G401 (cell line): ENCODE measurements around the gene VRK1. TPM values are rescaled to one million over a fixed set of nuclear protein-coding genes. Genes with fewer than 3 reads are reported as not detected.

Experiments
- DNase-seq: peaks from one replicate; pipeline ENCODE4 v3.0.0-alpha.2; 2015; ENCODE audit warnings: low spot score
- in situ Hi-C: cut with HindIII; loops from 2 replicates; pipeline ENCODE4 v1.10.0; 2016; ENCODE audit warnings: low sequenced_read_pairs, mixed read lengths
- total RNA-seq: library from RNA; depleted of rRNA; stranded (reverse); fragments of >200 nt; shearing (Covaris generic); gene quantifications from 2 replicates; pipeline ENCODE4 v1.2.3, GENCODE V29; 2014

The VRK1 gene
- total RNA-seq, 1 experiment from 2014 or later, result 65.5 TPM

DNA sequence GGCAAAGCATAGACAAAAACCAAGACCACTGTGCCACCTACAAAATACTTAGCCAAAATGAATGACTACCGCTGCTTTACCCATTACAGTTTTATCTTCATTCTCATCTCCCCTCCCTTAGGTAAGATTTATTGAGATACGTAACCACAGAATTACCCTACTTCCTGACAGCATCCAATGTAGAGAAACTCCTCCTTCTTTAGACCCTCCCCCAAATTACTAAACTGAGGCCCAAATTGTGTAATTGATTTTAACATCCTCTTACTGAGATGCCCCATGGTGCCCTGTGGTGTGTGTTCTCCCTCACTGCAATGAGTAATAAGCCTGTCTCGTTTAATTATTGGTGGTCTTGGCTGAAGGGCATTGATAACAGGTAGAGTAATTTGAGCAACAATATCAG is 19.1 kb downstream of the VRK1 start:
- in situ Hi-C loops, result no loop called here
- no peak for DNase-seq

DNA sequence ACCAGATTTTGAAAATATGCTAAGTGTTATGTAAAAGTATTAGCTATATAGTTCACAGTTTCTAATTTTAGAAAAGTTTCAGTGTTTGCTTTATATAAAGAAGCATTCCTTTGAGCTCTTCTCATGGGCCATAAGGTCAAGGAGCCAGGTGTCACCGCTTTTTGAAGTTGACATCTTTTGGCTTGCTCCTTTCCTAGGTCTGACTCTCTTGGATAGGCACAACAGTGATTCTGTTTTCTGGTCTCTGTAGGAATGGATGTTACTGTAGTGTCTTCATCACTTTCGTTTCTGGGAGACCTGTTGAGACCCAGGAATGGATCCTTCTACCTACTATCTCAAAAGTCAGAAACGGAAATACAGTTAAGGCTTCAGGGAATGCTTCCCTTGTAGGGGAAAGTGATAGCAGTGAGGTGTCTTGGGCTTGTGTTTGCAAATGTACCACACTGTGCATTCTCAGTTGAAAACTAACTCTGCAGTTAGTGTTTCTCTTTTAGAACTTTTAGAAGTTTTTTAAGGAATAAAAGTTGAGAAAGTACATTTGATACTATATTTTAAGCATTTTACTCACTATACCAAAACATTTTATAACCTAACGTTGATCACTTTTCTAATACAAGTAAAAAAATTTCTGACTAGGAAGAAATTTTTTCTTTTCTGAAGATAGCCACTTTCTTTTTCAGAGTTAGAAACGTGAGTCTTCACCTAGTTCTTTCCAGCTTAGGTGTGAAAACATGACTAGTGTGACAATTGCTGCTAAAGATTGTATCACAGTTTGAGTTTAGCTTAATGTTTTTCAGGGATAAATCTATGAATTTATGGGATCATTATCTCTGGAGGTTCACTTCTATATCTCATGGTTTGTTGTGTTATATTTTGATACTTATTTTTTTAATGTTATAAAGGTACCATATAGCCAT is 20.8 kb downstream of the VRK1 start:
- no peak for DNase-seq
- in situ Hi-C loops, result no loop called here

DNA sequence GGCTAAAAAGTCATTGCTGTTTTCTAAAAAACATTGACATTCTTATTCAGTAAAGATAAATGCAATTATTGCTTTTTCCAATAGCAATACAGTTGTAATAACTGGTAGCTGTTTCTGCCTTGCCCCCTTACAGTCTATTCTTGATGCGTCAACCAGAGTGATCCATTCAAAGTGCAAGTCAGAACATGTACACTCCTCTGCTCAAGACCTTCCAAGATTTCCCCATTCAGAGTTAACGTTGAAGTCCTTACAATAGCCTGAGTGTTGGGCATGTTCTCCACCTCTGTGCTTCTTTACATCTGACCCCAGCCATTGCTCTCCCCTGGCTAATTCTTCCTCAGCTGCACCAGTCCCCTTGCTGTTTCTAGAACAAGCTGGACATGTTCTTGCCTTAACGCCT is 24.3 kb downstream of the VRK1 start:
- in situ Hi-C loops, result no loop called here
- no peak for DNase-seq

DNA sequence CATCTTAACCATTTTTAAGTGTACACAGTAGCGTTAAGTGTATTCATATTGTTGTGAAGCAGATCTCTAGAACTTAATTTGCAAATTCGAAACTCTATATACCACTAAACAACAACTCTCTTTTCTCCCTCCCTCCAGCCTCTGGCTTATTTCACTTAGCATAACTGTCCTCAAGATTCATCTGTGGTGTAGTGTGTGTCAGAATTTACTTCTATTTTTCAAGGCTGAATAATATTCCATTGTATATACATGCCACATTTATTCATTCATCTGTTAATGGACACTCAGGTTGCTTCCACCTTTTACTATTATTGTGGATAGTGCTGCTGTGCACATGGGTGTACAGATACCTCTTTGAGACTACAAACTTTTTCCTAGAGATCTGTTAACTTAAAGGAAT is 26.5 kb downstream of the VRK1 start:
- DNase-seq, result no peak
- in situ Hi-C loops, result no loop called here

DNA sequence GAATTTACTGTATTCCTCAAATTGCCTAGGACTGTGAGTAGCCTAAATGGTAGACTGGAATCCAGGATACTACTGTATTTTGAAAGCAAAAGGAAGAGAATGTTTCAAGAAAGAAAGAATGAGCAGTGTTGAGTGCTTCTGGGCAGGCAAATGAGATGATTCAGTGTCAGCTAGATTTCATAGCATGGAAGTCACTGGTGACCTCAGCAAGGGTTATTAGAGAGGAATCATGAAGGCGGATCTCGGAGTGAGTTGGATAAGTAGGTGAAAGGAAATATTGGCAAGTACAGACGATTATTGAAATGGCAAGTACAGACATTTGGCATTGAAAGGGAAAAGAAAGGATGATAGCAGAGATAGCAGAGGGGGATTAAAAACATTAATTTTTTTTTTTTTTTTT is 27.1 kb downstream of the VRK1 start:
- no peak for DNase-seq
- in situ Hi-C loops, result no loop called here

DNA sequence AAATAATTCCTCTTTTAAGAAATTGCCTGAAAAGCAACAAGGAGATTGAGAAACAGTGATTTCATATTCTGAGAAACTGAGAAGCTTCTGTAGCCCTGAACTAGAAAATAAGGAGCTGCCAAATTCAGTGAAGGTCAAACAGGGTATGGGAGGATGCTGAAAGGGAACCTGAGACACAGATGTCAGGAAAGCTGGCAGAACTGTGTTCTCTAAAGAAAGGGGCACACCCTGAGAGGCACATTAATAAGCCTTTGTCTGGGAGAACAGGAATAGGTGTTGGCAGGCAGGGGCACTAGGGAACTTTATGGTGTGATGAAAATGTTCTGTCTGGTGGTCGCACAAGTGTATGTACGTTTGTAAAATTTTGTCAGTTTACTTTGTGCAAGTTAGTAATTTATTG is 29.6 kb downstream of the VRK1 start:
- in situ Hi-C loops, result no loop called here
- no peak for DNase-seq

DNA sequence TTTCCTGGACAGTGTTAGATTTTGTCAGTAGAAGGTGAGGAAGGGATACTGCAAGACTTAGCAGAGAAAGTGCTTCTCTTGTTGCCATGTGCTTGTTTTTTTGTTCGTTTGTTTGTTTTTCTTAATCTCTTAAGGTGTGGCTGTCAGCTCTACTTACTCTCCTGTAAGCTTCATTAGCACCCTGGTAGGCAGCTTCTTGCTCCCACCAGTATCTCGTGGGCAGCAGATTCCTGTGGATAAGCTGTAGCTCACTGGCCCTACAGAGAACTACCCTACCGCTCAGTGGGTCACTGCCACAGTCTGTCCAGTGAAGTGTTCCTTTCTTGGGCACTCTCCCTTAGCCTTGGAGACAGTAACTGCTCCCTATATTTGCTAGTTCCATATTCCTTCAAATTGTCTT is 30.1 kb downstream of the VRK1 start:
- in situ Hi-C loops, result no loop called here
- no peak for DNase-seq

DNA sequence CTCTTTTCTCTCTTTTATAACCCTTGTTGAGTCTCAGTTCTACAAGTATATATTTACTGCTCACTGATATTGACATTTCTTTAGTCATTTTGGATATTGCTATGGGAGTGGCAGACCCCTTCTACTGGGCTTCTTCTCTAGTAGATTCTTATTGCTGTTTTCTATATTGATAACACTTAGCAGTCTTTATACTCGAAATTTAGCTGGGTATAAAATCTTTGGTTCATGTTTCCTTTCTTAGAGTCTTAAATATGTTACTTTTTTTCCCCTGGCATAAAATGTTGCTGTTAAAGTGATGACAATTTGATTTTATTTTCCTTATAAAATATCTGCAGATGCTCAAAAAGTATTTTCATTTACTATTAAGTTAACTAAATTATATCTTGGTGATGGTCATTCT is 32.6 kb downstream of the VRK1 start:
- DNase-seq, result no peak
- in situ Hi-C loops, result no loop called here

DNA sequence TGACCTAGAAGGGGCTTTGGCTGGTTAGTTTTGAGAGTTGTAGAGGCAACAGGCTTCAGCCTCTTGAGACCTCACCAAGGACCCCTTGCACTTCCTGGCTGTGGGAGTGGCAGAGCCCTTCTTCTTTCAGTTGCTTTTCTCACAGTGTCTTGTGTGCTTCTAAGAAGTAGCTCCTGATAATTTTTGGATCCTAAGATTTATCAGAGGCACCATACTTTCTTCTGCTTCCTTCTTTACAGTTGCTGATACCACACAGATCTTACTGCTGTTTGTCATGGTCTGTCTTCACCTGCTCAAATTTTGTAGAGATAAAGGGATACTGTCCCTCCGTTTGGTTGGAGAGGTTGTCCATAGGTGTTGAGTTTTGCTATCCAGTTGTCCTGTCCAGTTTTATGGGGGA is 33.8 kb downstream of the VRK1 start:
- DNase-seq, result no peak
- in situ Hi-C loops, result no loop called here

DNA sequence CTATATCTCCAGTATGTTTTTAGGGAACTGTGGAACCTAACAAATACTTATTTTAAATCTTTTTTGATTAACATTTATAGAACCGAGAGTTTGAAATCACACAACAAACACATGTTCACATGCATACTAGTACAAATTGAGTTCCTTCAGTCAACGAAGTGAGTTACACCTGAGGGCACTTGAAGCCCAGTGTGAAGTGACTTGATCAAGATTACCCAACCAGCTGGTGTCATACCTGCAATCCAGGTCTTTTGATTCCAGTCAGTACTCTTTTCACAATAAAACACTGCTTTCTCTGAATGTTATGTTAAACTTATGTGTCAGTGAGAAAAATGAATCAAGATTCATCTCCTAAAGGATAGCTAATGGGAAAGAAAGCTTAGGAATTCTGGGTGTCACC is 35.2 kb downstream of the VRK1 start:
- DNase-seq, result no peak
- in situ Hi-C loops, result no loop called here

DNA sequence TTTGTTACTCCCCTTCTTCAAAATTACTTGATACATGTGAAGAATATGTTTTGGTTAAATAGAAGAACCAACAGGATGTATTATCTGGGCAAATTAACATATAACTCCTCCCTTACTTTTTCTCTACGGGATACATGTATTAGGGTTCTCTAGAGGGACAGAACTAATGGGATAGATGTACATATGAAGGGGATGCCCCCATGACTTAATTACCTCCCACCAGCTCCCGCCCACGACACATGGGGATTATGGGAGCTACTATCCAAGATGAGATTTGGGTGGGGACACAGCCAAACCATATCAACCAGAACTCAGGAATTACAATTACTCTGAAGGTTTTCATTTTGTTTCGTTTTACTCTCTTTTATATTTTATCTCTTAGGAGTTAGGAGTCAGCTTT is 41.3 kb downstream of the VRK1 start:
- DNase-seq, result no peak
- in situ Hi-C loops, result no loop called here

DNA sequence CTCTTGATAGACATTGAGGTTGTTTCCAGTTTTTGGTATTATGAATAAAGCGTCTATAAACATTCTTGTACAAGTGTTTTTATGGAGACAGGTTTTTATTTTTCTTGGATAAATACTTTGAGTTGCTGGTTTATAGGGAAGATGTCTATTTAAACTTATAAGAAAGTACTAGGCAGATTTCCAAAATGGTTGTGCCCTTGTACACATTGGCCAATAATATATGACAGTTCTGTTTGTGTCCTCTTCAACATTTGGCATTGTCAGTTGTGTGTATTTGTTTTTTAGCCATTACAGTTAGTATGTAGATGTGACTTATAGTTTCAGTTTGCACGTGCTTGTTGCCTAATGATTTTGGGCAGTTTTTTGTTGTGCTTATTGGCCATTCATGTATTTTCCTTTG is 42.1 kb downstream of the VRK1 start:
- in situ Hi-C loops, result no loop called here
- no peak for DNase-seq

DNA sequence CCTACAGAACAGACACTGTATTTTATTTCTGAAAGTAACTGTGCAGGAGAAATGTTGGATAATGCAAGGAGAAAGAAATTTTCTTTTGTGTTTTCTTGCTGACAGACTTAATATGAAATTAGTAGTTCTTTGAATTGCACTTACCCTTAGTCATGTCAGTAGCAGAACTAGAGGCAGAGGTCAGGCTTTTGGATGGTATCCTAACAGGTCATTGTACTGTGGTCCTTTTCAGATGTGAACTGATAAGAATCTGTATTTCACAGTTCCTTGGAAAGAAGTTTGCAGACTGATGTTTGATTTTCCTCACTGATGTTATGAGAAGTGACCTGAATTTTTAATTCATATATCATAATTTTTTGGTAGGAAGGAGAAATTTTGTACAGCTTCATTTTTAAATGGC is 46.0 kb downstream of the VRK1 start:
- in situ Hi-C loops, result no loop called here
- DNase-seq, result no peak

DNA sequence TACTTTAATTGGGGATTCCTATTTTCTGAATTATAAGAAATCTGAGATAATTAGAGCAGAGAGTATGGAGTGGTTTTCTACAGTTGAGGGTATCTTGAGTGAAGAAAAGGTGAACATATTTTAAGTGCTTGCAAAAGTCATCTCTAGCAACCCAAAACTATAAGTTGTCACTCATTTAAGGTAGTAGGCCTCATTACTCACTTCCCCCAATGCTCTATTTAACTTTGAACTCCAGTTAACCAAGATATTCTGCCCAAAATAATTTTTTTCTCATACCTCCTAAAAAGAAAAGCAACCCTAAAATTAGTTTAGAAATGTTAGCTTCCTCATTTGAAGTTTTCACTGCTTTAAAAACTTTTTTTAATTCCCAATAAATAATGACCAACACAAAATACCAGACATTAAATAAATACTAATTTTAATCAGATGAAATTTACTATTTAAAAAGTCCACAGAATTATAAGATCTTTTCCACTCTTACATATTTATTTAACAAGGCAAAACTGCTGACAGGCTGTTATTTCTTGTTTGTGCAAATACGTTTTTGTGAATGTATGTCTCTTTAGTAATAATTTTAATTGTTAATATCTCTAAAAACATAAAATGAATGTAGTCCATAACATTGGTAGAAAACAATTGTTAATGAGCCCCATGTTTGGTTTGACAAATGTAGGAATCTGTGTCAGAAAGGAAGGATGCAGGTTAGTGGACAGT is 47.8 kb downstream of the VRK1 start:
- DNase-seq, result no peak
- in situ Hi-C loops, result no loop called here

DNA sequence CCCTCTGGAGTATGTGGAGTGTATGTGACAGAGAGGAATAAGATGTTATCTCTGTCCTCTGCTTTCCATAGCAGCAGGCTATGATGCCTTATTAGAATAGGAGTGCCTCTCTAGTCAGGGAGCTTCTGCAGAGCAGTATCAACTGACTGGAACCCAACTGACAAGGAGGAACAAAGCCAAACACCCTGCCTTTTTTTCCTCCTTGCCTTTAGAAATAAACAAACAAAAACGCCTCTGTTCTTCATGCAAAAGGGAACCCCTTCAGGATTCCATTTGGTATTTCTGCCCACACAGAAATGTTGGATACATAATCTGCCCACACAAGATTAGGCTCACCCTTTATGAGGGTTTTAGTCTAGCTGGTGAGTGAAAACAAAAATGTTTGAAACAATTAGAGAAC is 50.3 kb downstream of the VRK1 start:
- in situ Hi-C loops, result no loop called here
- no peak for DNase-seq

DNA sequence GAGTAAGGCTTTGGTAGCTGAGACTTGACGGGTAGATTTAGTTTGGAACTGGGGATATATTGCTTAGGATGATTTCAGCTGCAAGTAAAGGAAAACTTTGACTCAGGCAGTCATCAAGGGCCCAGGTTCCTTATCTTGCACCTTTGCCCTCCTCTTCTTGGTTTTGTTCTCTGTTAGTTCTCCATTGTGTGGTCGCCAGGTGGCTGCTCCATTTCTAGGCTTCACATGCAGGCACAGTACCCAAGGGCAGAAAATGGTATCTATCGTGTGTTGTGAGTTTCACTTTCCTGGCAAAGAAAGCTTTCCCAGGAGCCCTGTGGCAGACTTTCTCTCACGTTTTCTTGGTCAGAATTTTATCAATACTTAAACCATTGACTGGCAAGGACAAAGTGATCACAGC is 50.8 kb downstream of the VRK1 start:
- no peak for DNase-seq
- in situ Hi-C loops, result no loop called here

DNA sequence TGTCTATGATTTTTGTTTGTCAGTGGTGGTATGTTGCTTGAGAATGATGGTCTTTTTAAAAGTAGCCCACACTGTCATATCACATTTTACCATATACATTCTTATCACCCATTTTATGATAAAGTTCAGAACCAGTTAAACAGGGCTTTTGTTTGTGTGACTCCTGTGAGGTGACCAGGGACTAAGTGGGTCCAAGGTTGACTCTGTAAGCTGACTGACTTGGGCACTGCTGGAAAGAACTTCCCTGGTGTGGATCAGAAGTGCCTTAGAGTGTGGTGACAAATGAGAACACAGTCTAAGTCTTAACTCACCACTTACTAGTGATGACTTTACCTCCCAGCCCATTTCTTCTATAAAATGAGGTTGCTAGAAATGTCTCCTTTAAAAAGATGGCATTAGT is 52.6 kb downstream of the VRK1 start:
- no peak for DNase-seq
- in situ Hi-C loops, result no loop called here

DNA sequence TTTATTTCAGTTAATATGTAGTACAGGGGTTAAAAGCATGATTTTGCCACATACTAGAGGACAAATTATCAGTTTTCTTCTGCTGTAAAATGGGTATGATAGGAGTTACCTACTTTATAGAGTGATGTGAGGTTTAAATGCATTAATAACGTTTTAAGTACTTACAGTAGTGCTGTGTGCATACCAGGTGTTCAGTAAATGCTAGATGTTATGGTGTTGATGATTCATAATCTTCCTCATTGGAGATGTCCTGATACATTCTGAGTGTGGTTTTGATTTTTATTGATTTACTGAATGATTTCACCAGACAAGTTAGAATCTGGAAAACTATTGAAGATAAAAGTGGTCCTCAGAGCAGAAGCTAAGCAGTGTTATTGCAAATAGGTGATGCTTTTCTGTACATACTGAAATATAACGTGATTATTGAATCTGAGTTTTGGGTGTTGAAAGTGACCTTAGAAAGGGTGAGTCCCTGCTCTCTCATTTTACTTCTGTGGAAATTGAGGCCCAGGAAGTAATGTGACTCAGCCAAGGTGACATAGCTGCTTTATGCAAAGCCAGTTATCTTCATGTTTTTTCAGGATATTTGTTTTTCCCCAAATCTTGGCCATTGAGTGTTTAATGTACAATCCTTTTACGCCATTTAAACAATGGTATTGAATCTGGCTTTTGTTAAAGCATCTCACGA is 54.7 kb downstream of the VRK1 start:
- in situ Hi-C loops, result no loop called here
- no peak for DNase-seq

DNA sequence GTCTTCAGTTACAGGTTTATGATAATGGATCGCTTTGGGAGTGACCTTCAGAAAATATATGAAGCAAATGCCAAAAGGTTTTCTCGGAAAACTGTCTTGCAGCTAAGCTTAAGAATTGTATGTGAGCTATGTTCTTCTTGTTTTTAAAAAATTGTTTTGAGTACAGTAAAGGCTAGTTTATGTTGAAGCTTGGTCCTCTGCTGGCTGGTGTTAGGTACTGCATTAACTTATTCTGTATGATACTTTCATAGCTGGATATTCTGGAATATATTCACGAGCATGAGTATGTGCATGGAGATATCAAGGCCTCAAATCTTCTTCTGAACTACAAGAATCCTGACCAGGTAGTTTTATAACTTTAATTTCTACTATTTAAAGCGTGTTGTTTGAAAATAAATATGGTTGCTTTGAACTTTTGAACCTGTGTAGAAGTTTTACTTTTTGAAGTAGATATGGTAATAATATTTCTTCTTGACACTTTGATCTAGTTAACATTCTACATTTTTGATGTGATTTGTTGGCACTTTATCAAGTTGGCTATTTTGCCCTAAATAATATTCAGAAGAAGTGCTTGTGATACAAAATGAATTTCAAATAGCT is 55.7 kb downstream of the VRK1 start:
- DNase-seq, result peak; percentile 49
- in situ Hi-C loops, result no loop called here

DNA sequence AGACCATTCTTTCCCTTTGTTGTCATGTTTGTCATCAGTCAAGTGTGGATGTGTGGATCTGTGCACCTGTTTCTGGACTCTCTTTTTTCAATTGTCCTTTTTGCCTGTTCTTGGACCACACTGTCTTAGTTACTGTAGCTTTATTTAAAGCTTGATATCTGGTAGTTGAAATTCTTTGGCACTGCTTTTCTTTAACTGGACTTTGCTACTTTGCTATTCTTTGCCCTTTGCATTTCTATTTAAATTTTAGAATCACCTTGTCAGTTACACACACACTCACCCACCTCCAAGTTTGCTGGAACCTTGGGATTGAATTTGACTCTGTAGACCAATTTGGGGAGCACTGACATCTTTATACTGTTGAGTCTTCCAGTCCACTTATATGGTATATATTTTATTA is 61.5 kb downstream of the VRK1 start:
- DNase-seq, result no peak
- in situ Hi-C loops, result no loop called here
